ENCODE results near the gene GBP5.
"Not testable (repeated sequence)": the region's sequence is repeated elsewhere in the genome, so short reads cannot be mapped to it uniquely, and the experiment has no call there.

The GBP5 gene

GRCh38 chr1:89279011-89279466 lies 6.4 kb upstream of the GBP5 start:
- no peak for DNase-seq

GRCh38 chr1:89277725-89278124 lies 5.1 kb upstream of the GBP5 start:
- DNase-seq = no peak

GRCh38 chr1:89276690-89277089 lies 4.0 kb upstream of the GBP5 start:
- no peak for DNase-seq

- no peak for DNase-seq
Measured at GRCh38 chr1:89274411-89274857, 1.8 kb upstream of the GBP5 start.

- no peak for DNase-seq
Measured at GRCh38 chr1:89273324-89273778, 691 bp upstream of the GBP5 start.

- DNase-seq = no peak
Measured at GRCh38 chr1:89271341-89272015, 1.2 kb downstream of the GBP5 start.

- DNase-seq = no peak
Measured at GRCh38 chr1:89270423-89270822, 2.2 kb downstream of the GBP5 start.

GRCh38 chr1:89269277-89269676 lies 3.4 kb downstream of the GBP5 start:
- no peak for DNase-seq

- no peak for DNase-seq
Measured at GRCh38 chr1:89262643-89263042, 10.0 kb downstream of the GBP5 start.

- no peak for DNase-seq
Measured at GRCh38 chr1:89261926-89262515, 10.6 kb downstream of the GBP5 start.

- DNase-seq = no peak
Measured at GRCh38 chr1:89260566-89261255, 11.9 kb downstream of the GBP5 start.

- DNase-seq = no peak
Measured at GRCh38 chr1:89260042-89260441, 12.6 kb downstream of the GBP5 start.

GRCh38 chr1:89259283-89259971 lies 13.2 kb downstream of the GBP5 start:
- no peak for DNase-seq

- no peak for DNase-seq
Measured at GRCh38 chr1:89257041-89257440, 15.6 kb downstream of the GBP5 start.

- DNase-seq = not testable (repeated sequence)
Measured at GRCh38 chr1:89255581-89255980, 17.1 kb downstream of the GBP5 start.

GRCh38 chr1:89254658-89255287 lies 17.9 kb downstream of the GBP5 start:
- DNase-seq = peak; percentile 31

GRCh38 chr1:89243046-89243445 lies 29.6 kb downstream of the GBP5 start:
- DNase-seq = no peak

Data from NCI-H1417 treated with DMSO at 0.1 percent for 48 hours (cell line).